Measurements from ENCODE around the gene FTL.

The FTL gene

GRCh38 chr19:48954595-48955307, 10.4 kb upstream of the FTL start, which contains the start of gene BAX:
Gene BAX, plus strand, starts transcription at chr19:48954875. Its CDS starts 54 bp downstream, at chr19:48954929.
- H3K4me3 ChIP-seq (ENCODE audit: low read depth, low read length): peak within 1 kb of the TSS; percentile 94
- TF ChIP-seq, protein P1, sequence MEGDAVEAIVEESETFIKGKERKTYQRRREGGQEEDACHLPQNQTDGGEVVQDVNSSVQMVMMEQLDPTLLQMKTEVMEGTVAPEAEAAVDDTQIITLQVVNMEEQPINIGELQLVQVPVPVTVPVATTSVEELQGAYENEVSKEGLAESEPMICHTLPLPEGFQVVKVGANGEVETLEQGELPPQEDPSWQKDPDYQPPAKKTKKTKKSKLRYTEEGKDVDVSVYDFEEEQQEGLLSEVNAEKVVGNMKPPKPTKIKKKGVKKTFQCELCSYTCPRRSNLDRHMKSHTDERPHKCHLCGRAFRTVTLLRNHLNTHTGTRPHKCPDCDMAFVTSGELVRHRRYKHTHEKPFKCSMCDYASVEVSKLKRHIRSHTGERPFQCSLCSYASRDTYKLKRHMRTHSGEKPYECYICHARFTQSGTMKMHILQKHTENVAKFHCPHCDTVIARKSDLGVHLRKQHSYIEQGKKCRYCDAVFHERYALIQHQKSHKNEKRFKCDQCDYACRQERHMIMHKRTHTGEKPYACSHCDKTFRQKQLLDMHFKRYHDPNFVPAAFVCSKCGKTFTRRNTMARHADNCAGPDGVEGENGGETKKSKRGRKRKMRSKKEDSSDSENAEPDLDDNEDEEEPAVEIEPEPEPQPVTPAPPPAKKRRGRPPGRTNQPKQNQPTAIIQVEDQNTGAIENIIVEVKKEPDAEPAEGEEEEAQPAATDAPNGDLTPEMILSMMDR (IDR thresholded peaks at IDR 0.05; ENCODE audit: low read depth, low read length): no peak

DNA sequence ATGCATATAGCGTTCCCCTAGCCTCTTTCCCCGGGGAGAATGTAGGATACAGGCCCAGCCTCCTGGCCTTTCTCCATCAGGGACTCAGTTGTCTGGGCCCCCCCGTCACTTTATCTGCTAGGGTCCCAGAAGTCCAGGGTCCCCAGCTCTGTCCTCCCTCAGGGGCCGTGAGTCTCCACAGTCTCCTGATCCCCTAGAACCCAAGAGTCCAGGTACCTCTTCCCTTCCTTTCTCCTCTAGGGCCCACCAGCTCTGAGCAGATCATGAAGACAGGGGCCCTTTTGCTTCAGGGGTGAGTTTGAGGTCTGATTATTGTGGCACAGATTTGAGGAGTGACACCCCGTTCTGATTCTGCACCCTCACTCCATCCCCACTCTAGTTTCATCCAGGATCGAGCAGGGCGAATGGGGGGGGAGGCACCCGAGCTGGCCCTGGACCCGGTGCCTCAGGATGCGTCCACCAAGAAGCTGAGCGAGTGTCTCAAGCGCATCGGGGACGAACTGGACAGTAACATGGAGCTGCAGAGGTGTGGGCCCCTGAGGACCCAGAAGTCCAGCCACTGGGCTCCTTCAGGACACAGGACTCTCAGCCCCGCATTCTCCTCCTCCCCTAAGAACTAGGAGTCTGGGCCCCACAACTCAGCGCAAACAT, 9.7 kb upstream of the FTL start:
- TF ChIP-seq, protein P1 (IDR thresholded peaks at IDR 0.05; ENCODE audit: low read depth, low read length): no peak
- H3K4me3 ChIP-seq (ENCODE audit: low read depth, low read length): peak overlapping the region; percentile 94

DNA sequence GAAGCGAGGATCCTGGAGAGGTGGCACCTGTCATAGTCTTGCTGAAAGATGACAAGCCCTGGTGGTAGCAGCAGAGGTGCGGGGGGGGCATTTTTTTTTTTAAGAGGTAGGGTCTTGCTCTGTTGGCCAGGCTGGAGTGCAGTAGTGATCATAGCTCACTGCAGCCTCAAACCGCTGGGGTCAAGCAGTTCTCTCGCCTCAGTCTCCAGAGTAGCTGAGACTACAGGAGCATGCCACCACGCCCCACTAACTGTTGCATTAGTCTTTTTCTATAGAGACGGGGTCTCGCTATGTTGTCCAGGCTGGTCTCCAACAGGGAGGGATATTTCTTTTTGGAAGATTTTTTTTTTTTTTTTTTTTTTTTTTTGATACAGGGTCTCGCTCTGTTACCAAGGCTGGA, 7.1 kb upstream of the FTL start:
- H3K4me3 ChIP-seq (ENCODE audit: low read depth, low read length): no peak overlapping the region
- TF ChIP-seq, protein P1 (IDR thresholded peaks at IDR 0.05; ENCODE audit: low read depth, low read length): no peak

- TF ChIP-seq, protein P1 (IDR thresholded peaks at IDR 0.05; ENCODE audit: low read depth, low read length): no peak
- H3K4me3 ChIP-seq (ENCODE audit: low read depth, low read length): no peak overlapping the region
These were observed 5.5 kb upstream of the FTL start for GRCh38 chr19:48959341-48960239.

GRCh38 chr19:48961051-48961649, 4.0 kb upstream of the FTL start:
- TF ChIP-seq, protein P1 (IDR thresholded peaks at IDR 0.05; ENCODE audit: low read depth, low read length): no peak
- no peak overlapping the region for H3K4me3 ChIP-seq (ENCODE audit: low read depth, low read length)

- H3K4me3 ChIP-seq (ENCODE audit: low read depth, low read length): no peak overlapping the region
- TF ChIP-seq, protein P1 (IDR thresholded peaks at IDR 0.05; ENCODE audit: low read depth, low read length): no peak
These were observed 3.5 kb upstream of the FTL start for GRCh38 chr19:48961673-48962028.

Measured in WI38 (cell line).